ENCODE results near the gene COQ8A.

- TF ChIP-seq YY1 (IDR thresholded peaks at IDR 0.05; ENCODE audit: insufficient read depth, insufficient read length) = no peak
- no peak for TF ChIP-seq ZNF274 (IDR thresholded peaks at IDR 0.05; ENCODE audit: low read depth, low read length)
- no peak for TF ChIP-seq SUZ12 (IDR thresholded peaks at IDR 0.05; ENCODE audit: extremely low read depth, insufficient read depth, insufficient read length)
Observed at GRCh38 chr1:227006226-227006796, 66.2 kb downstream of the COQ8A start.
